Suprapubic skin (tissue), 4 donors: ENCODE data around the gene NBPF1. TPM values are rescaled to one million over a fixed set of nuclear protein-coding genes. Genes with fewer than 3 reads are reported as not detected.
"Not testable (repeated sequence)": the region's sequence is repeated elsewhere in the genome, so short reads cannot be mapped to it uniquely, and the experiment has no call there.

Experiments used
- DNase-seq, 2 donors: peaks; one replicate each; pipeline ENCODE4 v3.0.0-alpha.2; 2019; ENCODE audit warnings: low spot score in 2 of 2
- H3K27ac ChIP-seq: fragments of 200-600 bp; sonication (generic); one replicate; pipeline ENCODE4 v1.5.1; 2019
- H3K27me3 ChIP-seq: fragments of 200-600 bp; sonication (generic); one replicate; pipeline ENCODE4 v1.5.1; 2019
- H3K36me3 ChIP-seq: fragments of 200-600 bp; sonication (generic); one replicate; pipeline ENCODE4 v1.5.1; 2019
- H3K4me1 ChIP-seq: fragments of 200-600 bp; sonication (generic); one replicate; pipeline ENCODE4 v1.5.1; 2019
- H3K4me3 ChIP-seq: fragments of 200-600 bp; sonication (generic); one replicate; pipeline ENCODE4 v1.5.1; 2019; ENCODE audit warnings: mild to moderate bottlenecking
- H3K9me3 ChIP-seq: fragments of 200-600 bp; sonication (generic); one replicate; pipeline ENCODE4 v1.5.1; 2019
- EP300 ChIP-seq: sonication (generic); formaldehyde crosslinking; IDR thresholded peaks from one replicate; pipeline ENCODE4 v1.6.1; 2017; ENCODE audit warnings: antibody characterized with exemption
- POLR2A ChIP-seq, 2 donors: fragments of 450-650 bp; IDR thresholded peaks; one replicate each; pipeline ENCODE4 v1.6.1; 2017; ENCODE audit warnings: antibody characterized with exemption in 2 of 2, mild to moderate bottlenecking in 2 of 2, moderate library complexity in 2 of 2
- POLR2AphosphoS5 ChIP-seq, 3 donors: sonication (generic); formaldehyde crosslinking; IDR thresholded peaks; one replicate each; pipeline ENCODE4 v1.6.1; 2017; ENCODE audit warnings: antibody characterized with exemption in 3 of 3
- WGBS: methylation state at CpG from one replicate; pipeline ENCODE4 v1.1.5; 2018; 5-methylcytosine and 5-hydroxymethylcytosine counted together
- total RNA-seq, 4 donors: library from RNA; depleted of rRNA; stranded (reverse); fragments of >200 nt; gene quantifications; one replicate each; pipeline ENCODE4 v1.1.0, GENCODE V29; 2016
- TF ChIP-seq, protein P1 (sequence below), 2 donors: fragments of 200-600 bp in 1 of 2; fragments of 450-650 bp in 1 of 2; sonication (generic) in 1 of 2; IDR thresholded peaks; one replicate each; pipeline ENCODE4 v1.5.1; 2016 to 2019; ENCODE audit warnings: antibody characterized with exemption in 2 of 2, mild to moderate bottlenecking in 1 of 2, moderate library complexity in 1 of 2

The NBPF1 gene
- total RNA-seq, 4 donors from 2014 or later, result 12.9 to 49.1 (median 23.8) TPM

DNA sequence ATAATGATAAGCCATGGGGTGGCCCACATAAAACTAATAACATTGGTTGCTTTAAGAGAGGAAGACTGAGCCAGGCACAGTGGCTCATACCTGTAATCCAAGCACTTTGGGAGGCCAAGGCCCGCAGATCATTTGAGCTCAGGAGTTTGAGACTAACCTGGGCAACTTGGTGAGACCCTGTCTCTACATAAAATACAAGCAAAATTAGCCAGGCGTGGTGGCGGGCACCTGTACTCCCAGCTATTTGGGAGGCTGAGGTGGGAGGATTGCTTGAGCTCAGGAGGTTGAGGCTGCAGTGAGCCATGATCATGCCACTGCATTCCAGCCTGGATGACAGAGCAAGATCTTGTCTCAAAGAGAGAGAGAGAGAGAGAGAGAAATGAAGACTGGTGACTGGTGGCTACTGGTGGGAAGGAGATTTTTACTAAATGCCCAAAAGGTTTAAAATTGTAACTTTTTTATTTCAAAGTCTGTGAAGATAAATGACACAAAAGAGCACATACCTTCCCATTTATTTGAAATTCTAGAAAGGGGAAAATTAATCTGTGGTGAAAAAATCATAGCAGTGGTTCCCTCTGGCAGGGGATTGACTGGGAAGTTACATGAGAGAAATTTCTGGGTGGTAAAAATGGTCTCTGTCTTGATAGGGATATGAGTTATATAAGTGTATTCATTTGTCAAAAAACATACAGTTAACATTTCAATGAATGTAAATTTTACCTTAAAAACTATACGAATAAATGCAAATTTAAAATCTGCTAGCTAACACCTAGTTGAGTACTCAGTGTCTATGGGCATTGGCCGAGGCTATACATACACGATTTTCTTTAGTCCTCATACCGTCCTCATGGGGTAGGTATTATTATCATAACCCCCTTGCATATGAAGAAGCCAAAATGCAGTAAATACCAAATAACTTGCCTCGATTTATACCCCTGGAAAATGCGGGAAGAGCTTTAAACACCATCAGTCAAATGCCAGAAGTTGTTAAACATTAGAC is 2.2 kb upstream of the NBPF1 start:
- TF ChIP-seq EP300, result no peak
- no peak for TF ChIP-seq POLR2AphosphoS5 (IDR thresholded peaks at IDR 0.05)
- Histone ChIP-seq H3K4me3 (no peak overlapping the region), H3K4me1 (peaks cover 27% of the 10 kb centered on the region), H3K9me3 (no peaks in the 10 kb centered on the region), H3K27me3 (no peaks in the 10 kb centered on the region), H3K27ac (no peak overlapping the region), H3K36me3 (peaks cover 15% of the 10 kb centered on the region)
- DNase-seq, result peak; percentile 65 to 81
- WGBS, result 80% methylated on average over 9 of the region's 9 CpGs

GRCh38 chr1:16614361-16615252 is 1.2 kb upstream of the NBPF1 start:
- WGBS, result 79% methylated on average over 11 of the region's 11 CpGs
- peak; percentile 71 to 83 for DNase-seq
- TF ChIP-seq EP300 (no peak), POLR2A (IDR thresholded peaks at IDR 0.05) (no peak), POLR2AphosphoS5 (IDR thresholded peaks at IDR 0.05) (no peak)
- TF ChIP-seq, protein P1, sequence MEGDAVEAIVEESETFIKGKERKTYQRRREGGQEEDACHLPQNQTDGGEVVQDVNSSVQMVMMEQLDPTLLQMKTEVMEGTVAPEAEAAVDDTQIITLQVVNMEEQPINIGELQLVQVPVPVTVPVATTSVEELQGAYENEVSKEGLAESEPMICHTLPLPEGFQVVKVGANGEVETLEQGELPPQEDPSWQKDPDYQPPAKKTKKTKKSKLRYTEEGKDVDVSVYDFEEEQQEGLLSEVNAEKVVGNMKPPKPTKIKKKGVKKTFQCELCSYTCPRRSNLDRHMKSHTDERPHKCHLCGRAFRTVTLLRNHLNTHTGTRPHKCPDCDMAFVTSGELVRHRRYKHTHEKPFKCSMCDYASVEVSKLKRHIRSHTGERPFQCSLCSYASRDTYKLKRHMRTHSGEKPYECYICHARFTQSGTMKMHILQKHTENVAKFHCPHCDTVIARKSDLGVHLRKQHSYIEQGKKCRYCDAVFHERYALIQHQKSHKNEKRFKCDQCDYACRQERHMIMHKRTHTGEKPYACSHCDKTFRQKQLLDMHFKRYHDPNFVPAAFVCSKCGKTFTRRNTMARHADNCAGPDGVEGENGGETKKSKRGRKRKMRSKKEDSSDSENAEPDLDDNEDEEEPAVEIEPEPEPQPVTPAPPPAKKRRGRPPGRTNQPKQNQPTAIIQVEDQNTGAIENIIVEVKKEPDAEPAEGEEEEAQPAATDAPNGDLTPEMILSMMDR (IDR thresholded peaks at IDR 0.05), result no peak
- Histone ChIP-seq H3K27ac (no peak overlapping the region), H3K4me3 (no peak overlapping the region), H3K4me1 (peaks cover 27% of the 10 kb centered on the region), H3K36me3 (peaks cover 9% of the 10 kb centered on the region), H3K27me3 (no peaks in the 10 kb centered on the region), H3K9me3 (no peaks in the 10 kb centered on the region)

DNA sequence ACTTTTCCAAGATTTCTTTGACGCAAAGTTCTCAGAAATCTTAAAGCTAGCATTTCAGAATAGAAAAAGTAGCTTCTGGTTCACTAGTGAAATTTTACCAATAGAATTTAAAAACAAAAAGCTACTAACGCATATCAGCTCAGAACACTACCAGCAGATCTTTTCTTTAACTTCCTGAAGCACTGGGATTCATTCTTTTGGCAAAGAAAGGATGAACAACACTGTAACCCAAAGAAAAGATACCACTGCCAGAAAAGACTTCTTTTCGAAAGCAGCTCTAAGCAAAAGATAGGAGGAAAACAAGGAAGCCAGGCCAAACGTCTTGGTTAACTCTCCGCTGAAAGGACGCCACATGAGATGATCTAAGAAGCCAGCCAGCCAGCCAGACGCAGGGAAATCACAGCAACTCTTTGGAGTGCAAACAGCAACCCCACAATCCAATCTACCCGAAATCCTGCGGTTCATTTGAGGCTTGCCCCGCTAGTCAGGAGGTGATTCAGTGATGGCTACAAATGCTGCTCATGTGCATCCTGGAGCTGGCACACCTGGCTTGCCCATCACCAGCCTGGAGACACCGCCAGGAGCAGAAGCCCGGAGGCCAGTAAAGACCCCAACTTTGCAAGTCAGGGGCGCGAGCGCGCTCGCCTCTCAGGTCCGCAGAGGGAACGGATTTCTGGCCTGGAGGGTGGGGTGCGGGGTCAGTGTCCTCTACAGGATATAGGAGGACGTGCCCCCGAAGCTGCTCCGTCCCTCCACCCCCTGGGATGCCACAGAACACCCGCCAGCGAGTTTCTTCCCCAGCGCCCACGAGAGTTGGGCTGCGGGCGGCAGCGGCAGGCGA is 812 bp downstream of the NBPF1 start:
- TF ChIP-seq EP300, result peak; percentile 20
- TF ChIP-seq POLR2A (IDR thresholded peaks at IDR 0.05), result no peak
- Histone ChIP-seq H3K36me3 (peaks cover 10% of the 10 kb centered on the region), H3K27me3 (no peaks in the 10 kb centered on the region), H3K4me1 (peaks cover 27% of the 10 kb centered on the region), H3K9me3 (no peaks in the 10 kb centered on the region), H3K27ac (peak overlapping the region; percentile 34), H3K4me3 (peak overlapping the region; percentile 60)
- peak; percentile 93 to 95 for DNase-seq
- 3% methylated on average over 30 of the region's 31 CpGs for WGBS

- Histone ChIP-seq H3K36me3 (peaks cover 16% of the 10 kb centered on the region), H3K4me1 (peaks cover 27% of the 10 kb centered on the region), H3K4me3 (peak overlapping the region; percentile 60)
- WGBS, result 69% methylated on average over 8 of the region's 8 CpGs
- DNase-seq, result peak; percentile 79 to 86
- H3K27ac ChIP-seq, H3K9me3 ChIP-seq, H3K27me3 ChIP-seq: not testable (repeated sequence)
Observed at GRCh38 chr1:16611981-16612331, 1.4 kb downstream of the NBPF1 start.

GRCh38 chr1:16611164-16611563 is 2.2 kb downstream of the NBPF1 start:
- 82% methylated on average over 4 of the region's 4 CpGs for WGBS
- peak; percentile 51 to 76 for DNase-seq
- H3K4me3 ChIP-seq, H3K9me3 ChIP-seq, H3K27ac ChIP-seq, H3K27me3 ChIP-seq: not testable (repeated sequence)
- peaks cover 27% of the 10 kb centered on the region for H3K4me1 ChIP-seq
- peaks cover 24% of the 10 kb centered on the region for H3K36me3 ChIP-seq

DNA sequence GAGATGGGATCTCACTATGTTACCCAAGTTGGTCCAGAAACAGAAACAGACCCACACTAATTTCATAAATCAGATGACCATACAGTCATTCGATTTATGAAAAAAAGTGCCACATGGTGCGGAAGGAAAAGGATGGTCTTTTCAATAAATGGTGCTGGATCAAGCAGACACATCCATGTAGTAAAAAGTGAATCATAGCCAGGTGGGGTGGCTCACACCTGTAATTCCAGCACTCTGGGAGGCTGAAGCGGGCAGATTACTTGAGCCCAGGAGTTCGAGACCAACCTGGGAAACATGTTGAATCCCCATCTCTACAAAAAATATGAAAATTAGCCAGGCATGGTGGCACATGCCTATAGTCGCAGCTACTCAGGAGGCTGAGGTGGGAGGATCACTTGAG is 2.8 kb downstream of the NBPF1 start:
- H3K27me3 ChIP-seq, H3K9me3 ChIP-seq, H3K4me3 ChIP-seq, DNase-seq, H3K27ac ChIP-seq: not testable (repeated sequence)
- Histone ChIP-seq H3K4me1 (peaks cover 27% of the 10 kb centered on the region), H3K36me3 (peaks cover 30% of the 10 kb centered on the region)
- WGBS, result 92% methylated on average over 5 of the region's 5 CpGs

DNA sequence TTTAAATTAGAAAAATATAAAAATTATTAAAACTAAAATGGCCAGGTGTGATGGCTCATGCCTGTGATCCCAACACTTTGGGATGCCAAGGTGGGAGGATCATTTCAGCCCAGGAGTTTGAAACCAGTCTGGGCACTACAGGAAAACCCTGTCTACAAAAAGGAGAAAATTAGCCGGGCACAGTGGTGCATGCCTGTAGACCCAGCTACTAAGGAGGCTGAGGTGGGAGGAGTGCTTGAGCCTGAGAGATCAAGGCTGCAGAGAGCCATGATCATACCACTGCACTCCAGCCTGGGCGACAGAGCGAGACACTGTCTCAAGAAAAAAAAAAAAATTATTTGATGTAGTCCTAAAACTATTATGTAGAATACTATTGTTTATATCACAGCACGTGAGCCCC is 3.6 kb downstream of the NBPF1 start:
- H3K9me3 ChIP-seq, H3K27me3 ChIP-seq, H3K4me3 ChIP-seq, H3K27ac ChIP-seq: not testable (repeated sequence)
- Histone ChIP-seq H3K4me1 (peaks cover 27% of the 10 kb centered on the region), H3K36me3 (peaks cover 32% of the 10 kb centered on the region)
- DNase-seq, result peak in 1 of 2 donors; percentile 49
- WGBS, result 76% methylated on average over 4 of the region's 4 CpGs
